PC-9 (cell line): ENCODE measurements around the gene LCA5L.

ENCODE experiments used
- EZH2 ChIP-seq: fragments of 200-600 bp; sonication (generic); IDR thresholded peaks from 2 replicates; pipeline ENCODE4 v1.8.0; 2017; ENCODE audit warnings: antibody characterized with exemption, low read depth
- TF ChIP-seq, protein P1 (sequence below): fragments of 200-600 bp; sonication (generic); conservative IDR thresholded peaks from 2 replicates; pipeline ENCODE4 v1.6.1; 2017; ENCODE audit warnings: mixed run types, antibody characterized with exemption, mild to moderate bottlenecking, moderate library complexity

DNA sequence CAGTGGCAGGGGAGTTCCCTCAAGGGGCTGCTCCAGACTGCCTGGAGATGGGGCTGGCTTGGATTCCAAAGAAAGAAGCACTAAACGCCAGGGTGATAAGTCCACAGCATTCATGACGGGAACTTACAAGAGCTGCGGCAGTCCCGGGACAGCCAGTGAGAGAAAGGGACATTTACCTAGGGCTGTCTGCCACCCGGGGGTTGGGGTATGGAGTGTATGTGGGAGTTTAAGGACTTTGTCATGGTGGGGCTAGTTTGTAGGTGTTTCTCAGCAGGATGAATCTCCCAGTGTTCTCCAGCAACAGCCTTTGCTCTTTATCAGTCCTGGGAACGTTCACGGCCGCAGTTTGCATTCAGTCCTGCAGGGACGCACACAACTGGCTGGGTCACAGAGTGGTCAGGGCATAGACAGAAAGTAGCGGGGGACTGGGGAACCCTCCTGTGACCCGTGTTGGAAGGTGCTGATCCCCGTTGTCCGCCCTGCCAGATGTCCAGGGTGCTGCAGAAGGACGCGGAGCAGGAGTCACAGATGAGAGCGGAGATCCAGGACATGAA is 55.3 kb downstream of the LCA5L start:
- TF ChIP-seq, protein P1, sequence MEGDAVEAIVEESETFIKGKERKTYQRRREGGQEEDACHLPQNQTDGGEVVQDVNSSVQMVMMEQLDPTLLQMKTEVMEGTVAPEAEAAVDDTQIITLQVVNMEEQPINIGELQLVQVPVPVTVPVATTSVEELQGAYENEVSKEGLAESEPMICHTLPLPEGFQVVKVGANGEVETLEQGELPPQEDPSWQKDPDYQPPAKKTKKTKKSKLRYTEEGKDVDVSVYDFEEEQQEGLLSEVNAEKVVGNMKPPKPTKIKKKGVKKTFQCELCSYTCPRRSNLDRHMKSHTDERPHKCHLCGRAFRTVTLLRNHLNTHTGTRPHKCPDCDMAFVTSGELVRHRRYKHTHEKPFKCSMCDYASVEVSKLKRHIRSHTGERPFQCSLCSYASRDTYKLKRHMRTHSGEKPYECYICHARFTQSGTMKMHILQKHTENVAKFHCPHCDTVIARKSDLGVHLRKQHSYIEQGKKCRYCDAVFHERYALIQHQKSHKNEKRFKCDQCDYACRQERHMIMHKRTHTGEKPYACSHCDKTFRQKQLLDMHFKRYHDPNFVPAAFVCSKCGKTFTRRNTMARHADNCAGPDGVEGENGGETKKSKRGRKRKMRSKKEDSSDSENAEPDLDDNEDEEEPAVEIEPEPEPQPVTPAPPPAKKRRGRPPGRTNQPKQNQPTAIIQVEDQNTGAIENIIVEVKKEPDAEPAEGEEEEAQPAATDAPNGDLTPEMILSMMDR, result no peak
- no peak for TF ChIP-seq EZH2
